Upper lobe of left lung (tissue), 6 donors: ENCODE measurements around the gene MITF. TPM values are rescaled to one million over a fixed set of nuclear protein-coding genes. Genes with fewer than 3 reads are reported as not detected.

Experiments used
- ATAC-seq, 2 donors: fragments of 200-7000 bp; cut with Tn5 transposase; one replicate each; pipeline ENCODE4 v1.9.1; 2022; ENCODE audit warnings: mild to moderate bottlenecking in 2 of 2, moderate library complexity in 2 of 2; ENCODE audit not compliant: low FRiP score in 2 of 2
- DNase-seq, 2 donors: peaks; one replicate each; pipeline ENCODE4 v3.0.0-alpha.2; 2019 to 2020
- H3K27ac ChIP-seq, 4 donors: fragments of 200-600 bp; sonication (generic); one replicate each; pipeline ENCODE4 v1.5.1; 2016 to 2019
- H3K27me3 ChIP-seq, 4 donors: fragments of 200-600 bp; sonication (generic); one replicate each; pipeline ENCODE4 v1.5.1; 2017 to 2019
- H3K36me3 ChIP-seq, 4 donors: fragments of 200-600 bp; sonication (generic); one replicate each; pipeline ENCODE4 v1.5.1; 2016 to 2019
- H3K4me1 ChIP-seq, 4 donors: fragments of 200-600 bp; sonication (generic); one replicate each; pipeline ENCODE4 v1.5.1; 2018 to 2019
- H3K4me3 ChIP-seq, 4 donors: fragments of 200-600 bp; sonication (generic); one replicate each; pipeline ENCODE4 v1.5.1; 2017 to 2019; ENCODE audit warnings: mild to moderate bottlenecking in 2 of 4, moderate library complexity in 1 of 4
- H3K9me3 ChIP-seq, 4 donors: fragments of 200-600 bp; sonication (generic); one replicate each; pipeline ENCODE4 v1.5.1; 2018 to 2019
- CTCF ChIP-seq, 6 experiments: fragments of 450-650 bp in 4 of 6; fragments of 200-600 bp in 2 of 6; sonication (generic) in 2 of 6; IDR thresholded peaks; one replicate each; pipeline ENCODE4 v1.5.1; 2016 to 2019; ENCODE audit warnings: antibody characterized with exemption in 6 of 6
- EP300 ChIP-seq, 4 donors: sonication (generic); formaldehyde crosslinking; IDR thresholded peaks; one replicate each; pipeline ENCODE4 v1.5.1; 2017; ENCODE audit warnings: antibody characterized with exemption in 4 of 4, control low read depth in 2 of 4
- POLR2A ChIP-seq, 4 donors: fragments of 450-650 bp; IDR thresholded peaks; one replicate each; pipeline ENCODE4 v1.5.1; 2016 to 2017; ENCODE audit warnings: antibody characterized with exemption in 4 of 4, mild to moderate bottlenecking in 2 of 4
- POLR2AphosphoS5 ChIP-seq, 2 donors: sonication (generic); formaldehyde crosslinking; IDR thresholded peaks; one replicate each; pipeline ENCODE4 v1.5.1; 2017; ENCODE audit warnings: antibody characterized with exemption in 2 of 2
- WGBS, 2 donors: methylation state at CpG; one replicate each; pipeline ENCODE4 v1.1.5; 2017 to 2018; 5-methylcytosine and 5-hydroxymethylcytosine counted together
- total RNA-seq, 6 donors: library from RNA; depleted of rRNA in 4 of 6; stranded (reverse); fragments of >200 nt in 4 of 6; gene quantifications; one replicate each; pipeline versions ENCODE4 v1.1.0 to v1.2.1, GENCODE V29; 2016 to 2021
- donor health status: DM: no; HTN: no; CAD: no; lungs with moderate emphysema.
- donor health status: DM: no; HTN: yes; CAD: no; lungs with severe emphysema.

Gene MITF
- 10 to 100 TPM; 21.9 to 37.2 (median 29.5) TPM for total RNA-seq

- H3K9me3 ChIP-seq: no peaks in the 10 kb centered on the region
- WGBS, 2 donors: 0 to 1% methylated on average over 11 to 22 of the region's 81 CpGs
- no peaks in the 10 kb centered on the region for H3K27me3 ChIP-seq
- ATAC-seq (peak; percentile 96 to 99), DNase-seq (peak; percentile 94 to 96)
- peak within 1 kb of the TSS; percentile 69 to 87 (median 84) for H3K27ac ChIP-seq
- H3K36me3 ChIP-seq: no peaks in the 10 kb centered on the region
- no peak for TF ChIP-seq EP300 (IDR thresholded peaks at IDR 0.05)
- peak in 2 of 6 experiments; percentile 6 to 14 for TF ChIP-seq CTCF (IDR thresholded peaks at IDR 0.05)
- TF ChIP-seq POLR2A (IDR thresholded peaks at IDR 0.05): peak in 3 of 4 donors; percentile 25 to 82 (median 81)
- TF ChIP-seq POLR2AphosphoS5 (IDR thresholded peaks at IDR 0.05): peak in 1 of 2 donors; percentile 72
- peak within 1 kb of the TSS; percentile 64 to 87 (median 82) for H3K4me3 ChIP-seq
- H3K4me1 ChIP-seq: peaks cover 6 to 15% (median 8%) of the 10 kb centered on the region in 4 donors
Measured at GRCh38 chr3:69739204-69740102, at the start of gene MITF. MITF (plus strand) TSS chr3:69739464; CDS start chr3:69739598, 134 bp downstream.

GRCh38 chr3:69691860-69692259 is 47.4 kb upstream of the MITF start:
- Histone ChIP-seq H3K4me1 (peaks cover 0 to 5% (median 0%) of the 10 kb centered on the region in 4 donors), H3K4me3 (no peak overlapping the region), H3K9me3 (no peaks in the 10 kb centered on the region), H3K36me3 (no peaks in the 10 kb centered on the region), H3K27me3 (no peaks in the 10 kb centered on the region), H3K27ac (no peak overlapping the region)
- 88 to 94% methylated on average over 4 of the region's 4 CpGs for WGBS, 2 donors
- ATAC-seq: peak in 1 of 2 donors; percentile 10
- no peak for DNase-seq
- TF ChIP-seq POLR2A (IDR thresholded peaks at IDR 0.05) (no peak), EP300 (IDR thresholded peaks at IDR 0.05) (no peak), CTCF (IDR thresholded peaks at IDR 0.05) (no peak), POLR2AphosphoS5 (IDR thresholded peaks at IDR 0.05) (no peak)

GRCh38 chr3:69692761-69693160 is 46.5 kb upstream of the MITF start:
- TF ChIP-seq CTCF (IDR thresholded peaks at IDR 0.05): no peak
- peaks cover 0 to 5% (median 0%) of the 10 kb centered on the region in 4 donors for H3K4me1 ChIP-seq
- no peak overlapping the region for H3K27ac ChIP-seq
- DNase-seq: no peak
- no peaks in the 10 kb centered on the region for H3K27me3 ChIP-seq
- no peak overlapping the region for H3K4me3 ChIP-seq
- 88 to 93% methylated on average over 2 of the region's 2 CpGs for WGBS, 2 donors
- ATAC-seq: peak in 1 of 2 donors; percentile 34
- no peaks in the 10 kb centered on the region for H3K36me3 ChIP-seq
- H3K9me3 ChIP-seq: no peaks in the 10 kb centered on the region

GRCh38 chr3:69695443-69695842 is 43.8 kb upstream of the MITF start:
- Histone ChIP-seq H3K9me3 (no peaks in the 10 kb centered on the region), H3K4me3 (no peak overlapping the region), H3K27ac (no peak overlapping the region), H3K4me1 (peaks cover 0 to 5% (median 0%) of the 10 kb centered on the region in 4 donors), H3K27me3 (no peaks in the 10 kb centered on the region), H3K36me3 (no peaks in the 10 kb centered on the region)
- ATAC-seq: no peak
- 79 to 80% methylated on average over 2 of the region's 2 CpGs for WGBS, 2 donors
- DNase-seq: no peak
- TF ChIP-seq POLR2A (IDR thresholded peaks at IDR 0.05) (no peak), POLR2AphosphoS5 (IDR thresholded peaks at IDR 0.05) (no peak), EP300 (IDR thresholded peaks at IDR 0.05) (no peak), CTCF (IDR thresholded peaks at IDR 0.05) (no peak)
